Peyer's patch (tissue), 4 donors: ENCODE results near the gene CABP5.

Experiments used
- CTCF ChIP-seq, 6 experiments: fragments of 450-650 bp in 4 of 6; fragments of 200-600 bp in 2 of 6; sonication (generic) in 1 of 6; IDR thresholded peaks; one replicate each; pipeline ENCODE4 v1.5.1; 2017 to 2019; ENCODE audit warnings: antibody characterized with exemption in 6 of 6, mild to moderate bottlenecking in 3 of 6, moderate library complexity in 1 of 6
- POLR2A ChIP-seq, 2 donors: fragments of 450-650 bp; IDR thresholded peaks; one replicate each; pipeline ENCODE4 v1.5.1; 2017; ENCODE audit warnings: antibody characterized with exemption in 2 of 2, mild to moderate bottlenecking in 2 of 2, moderate library complexity in 2 of 2

DNA sequence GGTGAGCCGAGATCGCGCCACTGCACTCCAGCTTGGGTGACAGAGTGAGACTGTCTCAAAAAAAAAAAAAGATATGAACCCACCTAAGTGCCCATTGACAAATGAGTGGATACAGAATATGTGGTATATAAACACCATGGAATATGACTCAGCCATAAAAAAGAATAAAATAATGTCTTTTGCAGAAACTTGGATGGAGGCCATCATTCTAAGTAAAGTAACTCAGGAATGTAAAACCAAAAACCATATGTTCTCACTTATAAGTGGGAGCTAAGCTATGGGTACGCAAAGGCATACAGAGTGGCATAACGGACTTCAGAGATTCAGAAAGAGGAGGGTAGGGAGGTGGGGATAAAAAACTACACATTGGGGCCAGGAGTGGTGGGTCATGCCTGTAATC is 37.2 kb upstream of the CABP5 start:
- TF ChIP-seq POLR2A (IDR thresholded peaks at IDR 0.05) = no peak
- TF ChIP-seq CTCF (IDR thresholded peaks at IDR 0.05) = no peak
